SK-N-SH (cell line): ENCODE measurements around the gene MYO1F.

Experiments used
- CHD2 ChIP-seq: fragments of 150-350 bp; IDR thresholded peaks from 2 replicates; pipeline ENCODE4 v1.6.1; 2018; ENCODE audit warnings: low read length; ENCODE audit not compliant: partially characterized antibody
- FOSL2 ChIP-seq: IDR thresholded peaks from 2 replicates; pipeline ENCODE4 v1.4.0; 2012; ENCODE audit warnings: low read depth, mild to moderate bottlenecking, moderate library complexity, borderline replicate concordance
- MAX ChIP-seq: IDR thresholded peaks from 2 replicates; pipeline ENCODE4 v1.4.0; 2012; ENCODE audit warnings: low read depth
- POLR2AphosphoS5 ChIP-seq: IDR thresholded peaks from 2 replicates; pipeline ENCODE4 v1.6.1; 2012; ENCODE audit warnings: low read depth, low read length
- RFX5 ChIP-seq: IDR thresholded peaks from 2 replicates; pipeline ENCODE4 v1.6.1; 2012; ENCODE audit warnings: mild to moderate bottlenecking, improper control_type of control experiment, low read length
- SIN3A ChIP-seq: IDR thresholded peaks from 2 replicates; pipeline ENCODE4 v1.6.1; 2012; ENCODE audit warnings: low read depth, mild to moderate bottlenecking, low read length, moderate library complexity, borderline replicate concordance
- TAF1 ChIP-seq: IDR thresholded peaks from 2 replicates; pipeline ENCODE4 v1.6.1; 2012; ENCODE audit warnings: low read depth, mild to moderate bottlenecking, low read length, moderate library complexity, borderline replicate concordance
- USF1 ChIP-seq: IDR thresholded peaks from 2 replicates; pipeline ENCODE4 v1.4.0; 2012; ENCODE audit warnings: low read depth, borderline replicate concordance
- TF ChIP-seq, protein P1 (sequence below): fragments of 200-600 bp; sonication (generic); IDR thresholded peaks from 2 replicates; pipeline ENCODE4 v1.6.1; 2017; ENCODE audit warnings: antibody characterized with exemption, mild to moderate bottlenecking, moderate library complexity
- TF ChIP-seq, protein P2 (sequence below): IDR thresholded peaks from 2 replicates; pipeline ENCODE4; 2012

- TF ChIP-seq, protein P1, sequence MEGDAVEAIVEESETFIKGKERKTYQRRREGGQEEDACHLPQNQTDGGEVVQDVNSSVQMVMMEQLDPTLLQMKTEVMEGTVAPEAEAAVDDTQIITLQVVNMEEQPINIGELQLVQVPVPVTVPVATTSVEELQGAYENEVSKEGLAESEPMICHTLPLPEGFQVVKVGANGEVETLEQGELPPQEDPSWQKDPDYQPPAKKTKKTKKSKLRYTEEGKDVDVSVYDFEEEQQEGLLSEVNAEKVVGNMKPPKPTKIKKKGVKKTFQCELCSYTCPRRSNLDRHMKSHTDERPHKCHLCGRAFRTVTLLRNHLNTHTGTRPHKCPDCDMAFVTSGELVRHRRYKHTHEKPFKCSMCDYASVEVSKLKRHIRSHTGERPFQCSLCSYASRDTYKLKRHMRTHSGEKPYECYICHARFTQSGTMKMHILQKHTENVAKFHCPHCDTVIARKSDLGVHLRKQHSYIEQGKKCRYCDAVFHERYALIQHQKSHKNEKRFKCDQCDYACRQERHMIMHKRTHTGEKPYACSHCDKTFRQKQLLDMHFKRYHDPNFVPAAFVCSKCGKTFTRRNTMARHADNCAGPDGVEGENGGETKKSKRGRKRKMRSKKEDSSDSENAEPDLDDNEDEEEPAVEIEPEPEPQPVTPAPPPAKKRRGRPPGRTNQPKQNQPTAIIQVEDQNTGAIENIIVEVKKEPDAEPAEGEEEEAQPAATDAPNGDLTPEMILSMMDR, result no peak
- no peak for TF ChIP-seq MAX
- no peak for TF ChIP-seq CHD2
- TF ChIP-seq, protein P2, sequence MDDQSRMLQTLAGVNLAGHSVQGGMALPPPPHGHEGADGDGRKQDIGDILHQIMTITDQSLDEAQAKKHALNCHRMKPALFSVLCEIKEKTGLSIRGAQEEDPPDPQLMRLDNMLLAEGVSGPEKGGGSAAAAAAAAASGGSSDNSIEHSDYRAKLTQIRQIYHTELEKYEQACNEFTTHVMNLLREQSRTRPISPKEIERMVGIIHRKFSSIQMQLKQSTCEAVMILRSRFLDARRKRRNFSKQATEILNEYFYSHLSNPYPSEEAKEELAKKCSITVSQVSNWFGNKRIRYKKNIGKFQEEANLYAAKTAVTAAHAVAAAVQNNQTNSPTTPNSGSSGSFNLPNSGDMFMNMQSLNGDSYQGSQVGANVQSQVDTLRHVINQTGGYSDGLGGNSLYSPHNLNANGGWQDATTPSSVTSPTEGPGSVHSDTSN, result no peak
- no peak for TF ChIP-seq FOSL2
- no peak for TF ChIP-seq TAF1
- TF ChIP-seq RFX5, result no peak
- no peak for TF ChIP-seq POLR2AphosphoS5
- TF ChIP-seq SIN3A, result no peak
- no peak for TF ChIP-seq USF1
Observed at GRCh38 chr19:8515317-8515716, 61.9 kb downstream of the MYO1F start.
